Epithelial cell of proximal tubule (primary cell): Measurements from ENCODE around the gene INAFM1. TPM values are rescaled to one million over a fixed set of nuclear protein-coding genes. Genes with fewer than 3 reads are reported as not detected.

Experiments used
- DNase-seq: peaks from one replicate; pipeline ENCODE4 v3.0.0-alpha.2; 2011; ENCODE audit warnings: low read depth
- H3K4me3 ChIP-seq: 2 replicates; pipeline ENCODE4 v1.5.1; 2011; ENCODE audit warnings: low read depth, mild to moderate bottlenecking, low read length
- CTCF ChIP-seq: conservative IDR thresholded peaks from 2 replicates; pipeline ENCODE4 v1.5.1; 2012; ENCODE audit warnings: low read depth, mild to moderate bottlenecking, low read length
- total RNA-seq: library from RNA; depleted of rRNA; stranded (reverse); fragments of >200 nt; gene quantifications from 2 replicates; pipeline ENCODE4 v1.2.3, GENCODE V29; 2015

INAFM1 gene
- total RNA-seq, 1 donor from 2014 or later: 7.0 TPM

GRCh38 chr19:47323872-47324271, 49.2 kb downstream of the INAFM1 start:
- no peak for DNase-seq
- no peak for TF ChIP-seq CTCF
- H3K4me3 ChIP-seq: no peak overlapping the region

- DNase-seq: no peak
- no peak overlapping the region for H3K4me3 ChIP-seq
- TF ChIP-seq CTCF: no peak
Measured at GRCh38 chr19:47324502-47324901, 49.8 kb downstream of the INAFM1 start.

Other genes with a start within 250 kb of the INAFM1 start
- 105 and 187 TPM in 2 replicates for gene TMEM160, start 226.3 kb upstream of the INAFM1 start, total RNA-seq
- gene ZC3H4, start 161.1 kb upstream of the INAFM1 start, total RNA-seq: 18.3 and 30.0 TPM in 2 replicates
- 140 and 236 TPM in 2 replicates for gene SAE1, start 144.1 kb upstream of the INAFM1 start, total RNA-seq
- gene BBC3, start 43.7 kb upstream of the INAFM1 start, total RNA-seq: 8.7 and 16.0 TPM in 2 replicates
- gene CCDC9, start 18.4 kb upstream of the INAFM1 start, total RNA-seq: 14.7 and 17.8 TPM in 2 replicates
- not detected in 2 replicates for gene C5AR1, start 35.0 kb downstream of the INAFM1 start, total RNA-seq
- not detected in 2 replicates for gene C5AR2, start 57.3 kb downstream of the INAFM1 start, total RNA-seq
- gene DHX34, start 74.4 kb downstream of the INAFM1 start, total RNA-seq: 11.5 and 18.8 TPM in 2 replicates
- gene MEIS3, start 144.6 kb downstream of the INAFM1 start, total RNA-seq: 0.29 TPM in 1 of 2 replicates, not detected in the other
- gene SLC8A2, start 197.0 kb downstream of the INAFM1 start, total RNA-seq: not detected in 2 replicates
- 3.2 TPM in 2 replicates for gene KPTN, start 209.3 kb downstream of the INAFM1 start, total RNA-seq
- gene NAPA, start 240.2 kb downstream of the INAFM1 start, total RNA-seq: 78.9 and 82.2 TPM in 2 replicates